ENCODE data around the gene TGM1.

DNA sequence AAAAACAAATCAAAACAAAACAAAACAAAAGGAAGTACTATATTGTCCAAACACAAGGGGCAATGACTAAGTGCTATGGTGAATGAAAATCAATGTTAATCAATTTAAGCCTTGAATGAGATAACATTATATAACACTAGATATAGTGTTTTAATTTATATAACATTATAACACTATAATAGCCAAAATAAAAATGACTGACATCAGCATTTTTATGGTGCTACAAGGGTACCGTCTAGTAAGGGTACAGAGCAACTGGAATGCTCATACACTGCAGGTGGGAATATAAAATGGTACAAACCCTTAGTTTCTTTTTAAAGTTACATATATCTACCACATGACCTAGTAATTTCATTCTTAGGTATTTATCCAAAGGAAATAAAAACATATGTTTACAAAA is 36.5 kb downstream of the TGM1 start:
- TF ChIP-seq POLR2A (IDR thresholded peaks at IDR 0.05; ENCODE audit: low read depth, low read length) (no peak), POLR2AphosphoS5 (IDR thresholded peaks at IDR 0.05; ENCODE audit: low read depth, low read length) (no peak)

Data from GM12891 (cell line).